ENCODE data around the gene SLC2A13.
"Not testable (repeated sequence)": the region's sequence is repeated elsewhere in the genome, so short reads cannot be mapped to it uniquely, and the experiment has no call there.

SLC2A13 gene

DNA sequence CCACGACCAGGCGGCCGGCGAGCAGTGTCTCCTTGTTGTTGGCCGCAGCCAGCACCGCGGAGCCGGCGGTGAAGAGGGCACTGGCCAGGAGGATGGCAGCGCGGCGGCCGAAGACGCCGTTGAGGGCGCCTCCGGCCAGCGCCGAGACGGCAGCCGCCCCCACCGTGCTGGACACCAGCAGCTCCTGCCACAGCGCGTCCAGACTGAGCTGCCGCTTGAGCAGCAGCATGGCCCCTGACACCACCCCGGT lies 691 bp downstream of the SLC2A13 start:
- DNase-seq (ENCODE audit: low read depth) = no peak

DNA sequence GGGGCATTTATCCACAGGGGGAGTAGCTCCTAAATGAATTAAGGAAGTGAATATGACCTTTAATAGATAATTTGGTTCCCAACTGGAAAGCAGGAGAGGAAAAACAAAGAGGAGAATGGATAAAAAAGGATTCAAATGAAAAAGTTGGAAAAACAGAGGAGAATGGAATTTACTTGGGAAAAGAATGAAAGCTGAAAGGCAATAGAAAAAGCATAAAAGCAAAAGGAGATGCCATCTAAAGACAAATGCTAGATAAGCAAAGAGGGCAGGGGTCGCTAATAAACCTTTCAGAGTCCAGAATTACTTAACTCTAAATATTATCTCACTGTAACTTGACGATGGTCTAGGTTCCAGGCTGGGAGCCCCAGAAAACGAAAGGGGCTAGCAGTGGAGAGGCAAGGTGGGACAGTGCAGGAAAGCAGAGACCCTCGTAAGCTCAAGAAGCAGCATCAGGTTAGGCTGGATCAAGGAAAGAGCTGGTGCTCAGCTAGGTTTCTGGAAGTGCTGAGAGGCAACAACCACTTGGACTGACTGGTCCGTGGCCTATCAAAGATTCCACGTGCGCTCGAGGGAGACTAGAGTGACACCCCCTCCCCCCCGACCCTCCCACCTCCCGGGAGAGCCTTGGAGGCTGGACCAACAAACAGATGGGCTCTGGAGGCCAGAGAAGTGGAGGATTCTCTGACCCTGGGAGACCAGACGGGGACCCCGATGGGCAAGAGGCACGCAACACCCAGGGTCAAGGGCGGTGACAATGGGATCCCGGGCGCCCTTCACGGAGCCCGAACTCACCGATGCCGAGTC lies 1.2 kb downstream of the SLC2A13 start:
- no peak for DNase-seq (ENCODE audit: low read depth)

DNA sequence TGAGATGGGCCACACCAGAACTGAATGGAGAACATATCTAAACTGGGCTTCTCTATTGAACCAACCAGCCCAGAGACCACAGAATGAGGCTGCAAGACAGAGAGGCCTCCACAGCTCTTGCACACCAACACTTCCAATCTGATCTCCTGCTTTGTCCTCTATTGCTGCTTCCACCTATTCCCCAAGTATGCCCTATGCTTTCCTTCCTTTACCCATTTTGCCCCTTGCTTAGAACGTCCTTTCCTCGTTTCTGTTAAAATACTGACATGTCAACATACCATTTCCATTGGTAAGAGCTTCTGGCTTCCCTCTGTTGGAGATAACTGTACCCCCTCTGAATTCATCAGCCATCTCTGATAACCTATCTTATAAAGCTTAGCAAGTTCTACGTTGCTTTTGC lies 2.8 kb downstream of the SLC2A13 start:
- no peak for DNase-seq (ENCODE audit: low read depth)

DNA sequence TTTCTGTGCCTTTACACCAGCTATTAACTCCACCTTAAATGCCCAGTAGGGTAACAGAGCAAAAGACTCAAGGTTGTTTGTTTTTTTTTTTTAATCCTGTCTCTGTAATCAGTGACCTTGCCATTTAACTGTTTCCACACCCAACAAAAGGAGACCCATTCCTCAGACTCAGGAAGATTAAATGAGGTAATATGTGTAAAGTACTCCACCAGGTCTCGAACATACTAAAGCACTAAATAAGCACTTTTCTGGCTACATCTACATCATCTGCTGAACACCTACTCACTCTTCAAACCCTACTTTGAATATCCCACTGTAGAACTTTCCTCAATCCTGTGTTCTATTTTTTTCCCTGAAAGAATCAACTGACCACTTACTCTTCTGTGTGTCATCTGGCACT lies 4.1 kb downstream of the SLC2A13 start:
- DNase-seq (ENCODE audit: low read depth) = no peak

DNA sequence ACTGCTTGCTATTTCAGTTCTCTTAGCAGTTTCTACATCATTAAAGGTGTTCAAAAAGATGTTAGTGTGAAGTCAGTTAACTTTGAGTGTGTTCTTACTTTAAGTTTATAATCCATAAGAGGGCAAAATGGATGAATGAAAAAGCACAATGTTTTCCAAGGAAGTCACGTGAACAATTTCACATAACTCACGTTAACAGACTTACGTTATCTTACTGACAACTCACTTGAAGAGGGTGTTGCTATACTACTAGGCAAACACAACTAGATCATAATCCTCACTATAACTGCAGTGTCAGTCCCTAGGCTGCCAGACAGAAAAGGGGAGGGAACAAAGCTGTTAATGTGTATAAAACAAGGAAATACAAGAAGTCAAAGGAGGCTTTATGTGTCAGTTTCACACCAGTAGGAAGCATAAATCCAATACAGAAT lies 6.4 kb downstream of the SLC2A13 start:
- DNase-seq (ENCODE audit: low read depth) = no peak

DNA sequence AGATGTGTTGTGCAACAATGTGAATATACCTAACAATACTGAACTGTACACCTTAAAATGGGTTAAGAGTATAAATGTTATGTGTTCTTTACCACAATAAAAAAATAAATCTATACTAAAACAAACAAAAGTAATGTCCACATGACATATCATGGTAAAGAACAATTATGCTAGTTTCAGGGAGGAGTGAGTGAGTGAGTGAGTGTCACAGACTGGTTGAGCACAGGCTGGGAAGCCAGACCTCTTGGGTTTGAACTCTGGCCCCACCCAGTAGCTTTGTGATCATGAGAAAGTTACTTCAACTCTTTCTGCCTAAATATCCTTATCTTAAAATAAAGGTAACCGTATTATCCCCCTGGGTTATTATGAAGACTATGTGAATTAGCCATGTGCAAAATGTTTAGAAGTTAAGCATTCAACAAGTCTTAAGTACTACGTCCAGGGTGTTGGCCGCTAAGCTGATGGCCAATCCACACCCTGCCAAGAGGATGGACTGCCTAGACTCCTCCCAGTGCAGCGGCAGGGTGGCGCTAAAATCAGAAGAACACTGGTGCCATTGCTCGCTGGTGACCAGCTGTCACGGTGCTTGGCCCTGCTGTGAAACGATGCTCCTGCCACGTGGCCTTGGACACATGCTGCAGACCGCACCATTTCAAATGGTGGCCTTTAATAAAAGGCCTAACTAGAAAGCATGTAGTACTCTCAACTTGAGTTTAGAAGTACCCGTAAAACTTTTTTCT lies 7.3 kb downstream of the SLC2A13 start:
- DNase-seq (ENCODE audit: low read depth) = no peak

DNA sequence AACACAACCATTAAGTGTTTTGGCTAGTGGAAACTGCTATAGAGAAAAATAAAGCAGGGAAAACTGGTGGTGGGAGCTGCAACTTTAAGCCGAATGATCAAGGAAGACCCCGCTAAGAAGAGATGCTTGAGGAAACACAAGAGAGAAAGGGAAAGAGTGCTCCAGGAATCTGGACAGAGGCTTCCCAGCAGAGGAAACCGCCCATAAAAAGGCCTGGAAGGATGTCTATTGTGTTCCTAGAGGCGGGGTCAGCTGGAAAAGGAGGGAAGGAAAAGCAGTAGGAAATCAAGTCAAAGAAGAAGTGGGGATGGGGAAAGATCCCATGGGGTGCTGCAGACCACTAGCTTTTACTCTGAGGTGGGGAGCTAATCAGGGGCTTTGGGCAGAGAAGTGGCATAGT lies 12.4 kb downstream of the SLC2A13 start:
- DNase-seq (ENCODE audit: low read depth) = no peak

DNA sequence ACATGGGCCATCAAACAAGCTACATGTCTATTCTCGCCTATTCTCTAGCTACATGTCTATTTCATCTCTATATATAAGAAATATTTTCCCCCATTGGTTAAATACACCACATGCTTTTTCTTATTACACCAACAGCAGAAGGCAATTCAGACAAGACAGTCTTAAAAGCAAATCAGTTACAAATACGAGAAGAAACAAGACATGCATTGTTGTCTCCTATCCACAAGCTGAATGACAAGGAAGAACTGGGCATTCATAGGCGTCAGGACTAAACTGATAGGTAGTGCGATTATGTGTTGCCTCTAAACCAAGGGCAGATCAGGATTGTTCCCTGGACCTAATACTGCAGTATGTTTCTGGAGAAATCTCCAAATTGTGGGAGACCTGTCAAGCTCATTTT lies 19.4 kb downstream of the SLC2A13 start:
- DNase-seq (ENCODE audit: low read depth) = no peak

DNA sequence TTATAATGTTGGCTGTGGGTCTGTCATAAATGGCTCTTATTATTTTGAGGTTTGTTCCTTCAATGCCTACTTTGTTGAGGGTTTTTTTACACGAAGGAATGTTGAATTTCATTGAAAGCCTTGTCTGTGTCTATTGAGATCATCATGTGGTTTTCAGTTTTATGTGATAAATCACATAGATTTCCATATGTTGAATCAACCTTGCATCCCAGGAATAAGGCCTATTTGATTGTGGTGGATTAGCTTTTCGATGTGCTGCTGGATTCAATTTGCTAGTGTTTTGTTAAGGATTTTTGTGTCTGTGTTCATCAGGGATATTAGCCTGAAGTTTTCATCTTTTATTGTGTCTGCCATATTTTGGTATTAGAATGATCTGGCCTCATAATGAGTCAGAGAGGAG lies 27.6 kb downstream of the SLC2A13 start:
- DNase-seq (ENCODE audit: low read depth) = no peak

DNA sequence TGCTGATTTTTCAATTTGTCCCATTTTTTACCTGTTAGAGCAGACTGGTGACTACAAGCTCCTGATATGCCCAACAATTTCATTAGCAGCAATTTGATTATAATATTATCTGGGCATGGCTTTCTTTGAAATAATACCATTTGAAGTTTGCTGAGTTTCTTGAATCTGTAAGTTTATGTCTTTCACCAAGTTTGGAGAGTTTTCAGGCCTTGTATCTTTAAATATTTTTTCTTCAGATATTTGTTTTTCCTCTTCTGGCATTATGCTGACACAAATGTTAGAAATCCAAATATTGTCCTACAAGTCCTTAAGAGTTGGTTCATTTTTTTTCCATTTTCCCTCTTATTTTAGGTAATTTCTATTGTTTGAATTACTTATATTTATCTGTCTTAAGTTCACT lies 30.4 kb downstream of the SLC2A13 start:
- DNase-seq (ENCODE audit: low read depth) = no peak

DNA sequence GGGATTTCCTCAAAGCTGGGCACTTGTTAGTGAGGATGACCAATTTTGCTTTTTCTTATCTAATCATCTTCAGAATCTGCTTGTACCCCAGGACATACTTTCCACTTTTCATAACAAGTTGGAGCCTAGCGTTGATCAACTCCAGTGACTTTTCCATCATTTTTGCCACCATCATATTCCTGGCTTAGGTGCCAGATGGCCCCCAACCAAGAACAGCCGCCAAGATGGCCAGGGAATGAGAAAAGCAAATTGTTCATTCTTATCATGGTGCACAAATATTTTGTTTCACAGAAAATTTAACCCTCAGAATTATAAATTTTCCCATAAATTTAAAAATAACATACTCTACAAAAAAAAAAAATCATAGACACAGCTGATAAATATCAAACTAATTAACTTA lies 37.5 kb downstream of the SLC2A13 start:
- DNase-seq (ENCODE audit: low read depth) = no peak

DNA sequence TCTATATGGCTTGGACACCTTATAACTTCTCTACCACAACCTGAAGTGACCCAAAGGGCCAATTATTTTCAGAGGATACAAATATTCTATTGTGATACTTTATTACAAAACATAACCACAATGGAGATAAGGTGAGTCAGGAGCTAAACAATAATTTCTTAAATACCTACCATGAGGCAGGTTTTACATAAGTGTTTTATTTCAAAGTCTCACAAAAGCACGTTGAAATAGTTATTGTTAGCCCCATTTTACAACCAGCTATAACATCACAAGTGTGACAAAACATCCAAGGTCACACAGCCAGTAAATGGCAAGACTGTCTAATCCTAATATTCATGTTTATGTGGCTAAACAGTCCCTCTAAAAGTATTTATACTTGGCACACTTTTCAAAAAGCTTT lies 40.2 kb downstream of the SLC2A13 start:
- no peak for DNase-seq (ENCODE audit: low read depth)

DNA sequence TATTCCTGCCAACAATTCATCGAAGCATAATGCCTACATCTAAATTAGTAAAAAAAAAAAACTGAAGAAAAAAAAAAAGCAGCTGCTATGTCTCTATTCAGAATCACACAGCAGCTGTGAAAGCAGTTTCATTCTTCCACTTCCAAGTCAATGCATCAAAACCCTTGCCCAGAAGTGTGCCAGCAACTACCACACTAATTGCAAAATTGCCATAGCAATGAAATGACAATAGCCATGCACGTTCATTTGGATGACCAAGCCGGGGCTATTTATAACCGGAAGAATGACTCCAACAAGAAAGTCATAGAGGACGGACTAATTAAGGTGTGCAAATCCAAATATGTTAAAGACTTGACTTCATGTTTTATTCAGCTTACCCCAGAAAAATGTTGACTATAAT lies 42.5 kb downstream of the SLC2A13 start:
- DNase-seq (ENCODE audit: low read depth) = no peak

DNA sequence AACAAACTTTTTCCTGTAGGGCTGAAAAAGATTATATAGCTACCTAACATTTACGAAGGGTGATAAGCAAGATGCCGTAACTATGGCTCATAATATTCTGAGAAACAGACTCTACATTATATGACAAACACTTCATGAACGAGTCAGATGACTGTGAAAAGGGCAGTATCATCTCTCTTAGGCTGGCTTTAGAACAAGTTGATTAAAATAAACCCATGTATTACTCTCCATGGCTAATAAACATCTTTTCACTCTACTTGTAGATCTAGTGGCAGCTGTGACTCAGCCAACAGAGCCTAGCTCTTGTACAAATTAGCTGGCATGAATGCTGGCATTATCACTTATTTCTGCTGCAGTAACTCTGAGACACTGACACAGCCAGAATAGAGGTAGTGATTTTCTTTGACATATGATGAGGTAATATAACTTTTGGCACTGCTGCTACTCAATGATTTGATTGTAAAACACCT lies 47.1 kb downstream of the SLC2A13 start:
- no peak for DNase-seq (ENCODE audit: low read depth)

DNA sequence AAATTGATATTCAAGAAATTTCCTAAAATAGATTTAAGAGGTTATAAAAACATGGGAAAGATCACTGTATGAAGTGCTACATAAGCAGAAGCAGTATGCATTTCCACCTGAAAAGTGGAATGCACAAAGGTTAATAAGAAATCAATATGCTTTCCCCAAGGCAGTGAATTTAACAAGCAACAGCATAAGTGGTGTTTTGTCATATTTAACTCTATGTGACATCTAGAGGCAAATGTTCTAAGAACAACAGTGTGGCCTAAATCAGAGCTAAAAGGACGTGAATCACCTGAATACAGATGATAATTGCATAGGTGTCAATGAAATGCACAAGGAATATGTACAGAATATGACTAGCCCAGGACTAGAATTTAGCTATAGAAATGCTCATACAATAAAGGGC lies 49.5 kb downstream of the SLC2A13 start:
- DNase-seq (ENCODE audit: low read depth) = no peak

DNA sequence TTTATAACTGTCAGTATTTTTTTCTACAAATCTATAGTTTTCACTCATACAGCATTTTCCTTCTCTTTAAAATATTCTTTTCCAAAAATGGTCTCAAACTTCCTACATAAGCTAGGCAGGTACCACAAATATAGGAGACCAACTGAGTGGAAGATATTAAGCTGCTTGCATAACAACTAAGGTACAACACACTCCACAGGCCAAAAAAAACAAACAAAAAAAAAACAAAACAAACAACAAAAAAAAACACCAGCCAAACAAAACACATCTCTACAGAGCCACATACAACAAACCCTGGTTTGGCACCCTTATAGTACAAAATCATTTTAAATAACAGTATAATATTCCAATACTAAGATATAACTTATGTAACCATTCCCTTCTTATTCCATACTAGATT lies 50.1 kb downstream of the SLC2A13 start:
- DNase-seq (ENCODE audit: low read depth) = no peak

DNA sequence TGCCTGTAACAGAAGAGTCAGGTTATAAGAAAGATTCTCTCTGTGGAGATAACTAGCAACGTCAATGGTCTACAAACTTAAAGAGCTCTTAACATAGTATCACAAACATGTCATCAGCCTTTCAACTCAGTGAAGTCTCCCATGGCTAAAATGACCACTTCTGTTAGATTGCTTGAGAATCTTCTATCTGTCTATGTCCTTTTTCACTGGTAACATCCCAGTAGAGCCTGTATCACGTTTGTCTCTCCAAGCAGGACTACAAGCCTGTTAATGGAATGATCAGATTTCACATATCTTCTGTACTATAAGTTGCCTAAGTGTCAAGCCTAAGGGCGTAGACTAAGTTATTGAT lies 50.7 kb downstream of the SLC2A13 start:
- DNase-seq (ENCODE audit: low read depth) = no peak

DNA sequence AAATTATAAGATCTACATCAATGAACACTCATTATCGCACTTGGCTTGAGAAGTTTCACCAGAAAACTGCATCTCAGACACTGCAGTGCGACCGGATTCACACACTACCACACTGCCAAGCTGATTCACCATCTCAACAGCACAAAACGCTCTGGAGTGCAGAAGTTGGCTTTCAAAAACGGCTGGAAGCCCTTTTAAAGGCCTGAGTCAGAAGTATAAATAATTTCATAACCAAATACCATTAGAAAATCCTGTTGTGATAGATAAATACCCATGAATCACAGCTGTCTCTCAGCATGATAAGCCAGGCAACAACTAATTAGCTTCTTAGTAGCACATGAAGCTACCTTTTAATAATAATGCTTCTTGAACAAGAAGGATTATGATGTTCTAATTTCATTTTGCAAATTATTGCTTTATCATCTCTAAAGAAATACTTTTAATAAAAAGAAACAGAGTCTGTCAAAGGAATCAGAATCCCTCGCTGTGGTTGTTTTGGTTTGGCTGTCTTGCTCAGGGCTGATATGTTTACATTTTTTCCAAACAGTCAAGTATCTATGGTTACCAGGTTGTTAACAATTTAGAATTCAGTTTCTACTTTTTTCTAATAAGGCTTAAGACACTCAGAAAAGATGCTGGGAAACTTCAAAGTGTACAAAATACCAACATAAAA lies 51.2 kb downstream of the SLC2A13 start:
- no peak for DNase-seq (ENCODE audit: low read depth)

DNA sequence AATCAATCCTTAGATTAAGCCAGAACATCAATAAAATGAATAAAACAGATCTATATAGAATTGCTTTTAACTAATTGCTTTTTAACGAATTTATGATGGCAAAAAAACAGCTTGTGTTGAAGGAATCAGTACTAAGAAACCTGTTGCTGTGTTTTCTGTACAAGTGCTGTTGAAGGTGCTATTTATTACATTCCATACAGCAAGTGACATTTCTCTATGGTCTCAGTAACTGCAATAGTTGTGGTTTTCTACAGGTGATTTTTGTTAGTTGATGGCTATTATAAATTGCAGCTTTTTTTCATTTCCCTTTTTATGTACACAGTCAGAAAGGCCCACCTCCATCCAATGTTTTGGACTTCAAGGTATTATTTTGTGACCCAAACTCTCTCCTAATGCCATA lies 56.6 kb downstream of the SLC2A13 start:
- no peak for DNase-seq (ENCODE audit: low read depth)

DNA sequence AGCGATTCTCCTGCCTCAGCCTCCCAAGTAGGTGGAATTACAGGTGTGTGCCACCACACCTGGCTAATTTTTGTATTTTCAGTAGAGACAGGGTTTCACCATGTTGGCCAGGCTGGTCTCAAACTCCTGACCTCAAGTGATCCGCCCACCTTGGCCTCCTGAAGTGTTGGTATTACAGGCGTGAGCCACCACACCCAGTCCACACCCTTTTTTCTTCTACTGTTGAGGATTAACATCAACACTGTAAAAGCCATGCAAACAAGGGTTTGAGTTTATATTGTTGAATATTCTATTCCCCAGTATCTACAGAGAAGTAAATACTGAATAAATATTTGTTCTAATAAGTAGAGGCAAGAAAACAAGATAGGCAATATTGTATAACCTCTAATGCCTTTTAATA lies 58.9 kb downstream of the SLC2A13 start:
- DNase-seq (ENCODE audit: low read depth) = not testable (repeated sequence)

DNA sequence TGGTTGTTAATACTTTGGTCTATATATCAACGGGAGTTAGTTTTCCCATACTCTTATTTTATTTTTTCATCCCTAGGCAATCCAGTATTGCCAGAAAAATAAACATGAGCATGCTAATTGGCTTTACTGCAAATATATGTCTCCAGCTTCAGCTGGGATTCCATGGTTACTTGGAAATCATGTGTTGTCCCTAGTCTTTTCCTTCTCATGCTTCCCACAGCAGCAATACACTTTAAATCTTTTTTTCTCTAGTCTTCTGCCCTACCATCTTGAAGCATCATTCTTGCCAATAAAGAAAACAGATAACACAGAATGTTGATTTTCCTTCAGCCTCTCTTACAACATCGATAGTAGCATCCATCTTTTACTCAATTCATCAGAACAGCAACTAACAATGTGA lies 60.2 kb downstream of the SLC2A13 start:
- DNase-seq (ENCODE audit: low read depth) = no peak

DNA sequence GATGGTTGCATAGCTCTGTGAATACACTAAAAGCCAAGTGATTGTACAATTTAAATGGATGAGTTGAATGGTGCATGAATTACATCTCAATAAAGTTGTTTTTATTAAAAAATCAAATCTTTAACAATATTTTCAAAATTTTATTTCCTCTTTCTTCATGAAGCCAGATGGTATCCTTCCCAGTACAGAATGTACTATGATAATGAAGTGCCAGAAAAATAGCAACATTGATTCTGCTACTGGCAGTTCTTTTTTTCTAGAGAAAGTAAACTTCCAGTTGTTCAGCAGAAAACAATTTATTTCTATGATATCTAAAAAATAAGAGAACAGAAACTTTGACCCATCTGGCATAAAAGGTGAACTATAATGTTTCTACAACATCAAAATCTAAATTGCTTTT lies 61.5 kb downstream of the SLC2A13 start:
- DNase-seq (ENCODE audit: low read depth) = no peak

DNA sequence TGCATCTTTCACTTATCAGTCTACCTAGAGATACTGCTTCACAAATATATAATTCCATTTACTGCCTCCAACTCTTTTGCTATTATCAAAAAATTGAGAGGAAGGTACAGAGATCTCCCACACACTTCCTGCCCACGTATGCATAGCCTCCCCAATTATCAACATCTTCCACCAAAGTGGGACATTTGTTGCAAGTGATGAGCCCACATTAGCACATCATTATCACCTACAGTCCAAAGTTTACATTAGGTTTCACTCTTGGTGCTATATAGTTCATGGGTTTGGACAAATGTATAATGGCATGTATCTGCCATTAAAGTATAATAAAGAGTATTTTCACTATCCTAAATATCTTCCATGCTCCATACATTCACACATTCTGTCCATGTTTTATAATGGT lies 66.3 kb downstream of the SLC2A13 start:
- no peak for DNase-seq (ENCODE audit: low read depth)

DNA sequence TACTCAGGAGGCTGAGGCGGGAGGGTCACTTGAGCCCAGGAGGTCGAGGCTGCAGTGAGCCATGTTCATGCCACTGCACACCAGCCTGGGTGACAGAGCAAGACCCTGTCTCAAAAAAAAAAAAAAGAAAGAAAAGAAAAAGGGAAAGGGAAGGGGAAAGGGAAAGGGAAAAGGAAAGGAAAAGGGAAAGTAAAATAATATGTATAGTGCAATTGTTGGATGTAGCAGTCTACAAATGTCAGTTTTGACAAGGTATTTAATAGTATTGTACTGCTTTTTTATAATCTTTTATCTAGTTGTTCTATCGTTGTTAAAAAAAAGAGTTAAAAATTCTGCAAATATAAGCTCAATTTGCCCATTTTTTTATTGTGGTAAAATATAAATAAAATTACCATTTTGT lies 67.3 kb downstream of the SLC2A13 start:
- no peak for DNase-seq (ENCODE audit: low read depth)

All from activated T-helper 9 cell treated with anti-CD3 and anti-CD28 coated beads, Interleukin-2, amount 50 U/mL, for 16 hours (primary cell).